Middle frontal gyrus (tissue), 1 donor: Measurements from ENCODE around the gene GRID1.

Experiments used
- DNase-seq: peaks from one replicate; pipeline ENCODE4 v3.0.0-alpha.2; 2015; ENCODE audit warnings: low spot score; ENCODE audit errors: extremely low spot score

The GRID1 gene

DNA sequence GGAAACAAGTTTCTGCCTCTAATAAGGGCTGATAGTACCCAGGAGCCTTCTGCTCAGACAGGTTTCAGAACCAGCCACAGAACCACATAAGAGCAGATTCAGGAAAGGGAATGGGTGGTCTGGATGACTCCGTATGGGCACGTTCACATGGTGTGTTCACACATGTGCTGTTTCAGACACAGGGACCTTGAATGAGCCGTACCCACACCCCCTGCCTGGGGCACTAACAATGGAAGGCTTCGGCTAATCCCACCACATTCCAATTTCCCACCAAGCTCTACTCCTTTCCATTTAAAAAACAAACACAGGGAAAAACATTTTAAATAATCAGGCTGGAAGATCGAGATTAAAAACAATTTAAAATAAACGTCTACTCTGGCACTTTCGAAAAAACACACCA is 217.3 kb downstream of the GRID1 start:
- no peak for DNase-seq

DNA sequence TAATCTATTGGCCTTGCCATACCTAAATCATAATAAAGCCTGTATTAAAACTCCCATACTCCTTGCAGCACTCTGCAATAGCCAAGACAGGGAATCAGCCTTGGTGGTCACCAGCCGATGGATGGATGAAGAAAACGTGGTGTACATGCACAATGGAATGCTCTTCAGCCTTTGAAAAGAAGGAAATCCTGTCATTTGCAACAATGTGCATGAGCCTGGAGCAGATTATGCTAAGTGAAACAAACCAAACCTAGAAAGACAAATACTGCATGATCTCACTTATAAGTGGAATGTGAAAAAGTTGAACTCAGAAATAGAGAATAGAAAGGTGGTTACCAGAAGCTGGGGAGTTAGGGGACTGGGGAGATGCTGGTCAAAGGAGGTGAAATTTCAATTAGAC is 218.5 kb downstream of the GRID1 start:
- DNase-seq, result no peak

DNA sequence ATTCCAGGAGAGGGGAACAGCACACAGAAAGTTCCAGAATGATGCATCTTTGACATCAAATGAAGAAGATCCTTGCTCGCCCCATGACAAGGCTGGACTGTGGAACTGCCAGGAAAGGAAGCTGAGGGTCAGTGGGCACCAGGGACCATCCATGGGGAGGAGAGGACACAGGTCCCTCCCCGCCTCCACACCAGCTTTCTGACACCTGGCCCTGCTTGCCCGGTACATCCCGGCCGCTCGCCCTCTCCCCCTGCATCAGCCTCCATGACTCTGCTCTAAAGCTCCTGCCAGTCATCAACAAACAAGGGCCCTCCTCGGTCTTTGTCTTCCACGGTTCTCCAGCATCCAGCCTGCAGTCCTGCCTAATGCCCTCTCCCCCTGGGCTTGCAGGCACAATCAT is 222.3 kb downstream of the GRID1 start:
- no peak for DNase-seq

DNA sequence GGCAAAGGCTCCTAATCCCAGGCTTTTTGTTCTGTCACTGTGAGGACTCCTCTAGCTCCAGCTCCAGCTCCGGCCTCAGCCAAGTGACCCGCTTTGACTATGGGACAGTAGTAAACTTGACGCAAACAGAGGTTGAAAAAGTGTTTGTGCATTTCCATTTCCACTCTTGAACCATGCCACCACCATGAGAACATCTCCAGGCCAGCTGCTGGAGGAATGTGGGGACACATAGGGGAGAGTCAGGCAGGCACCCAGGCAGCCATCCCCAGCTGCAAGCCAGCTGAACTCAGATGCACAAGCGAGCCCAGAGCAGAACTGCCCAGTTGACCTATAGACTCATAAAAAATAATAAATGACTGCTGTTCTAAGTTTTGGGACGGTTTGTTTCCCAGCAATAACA is 224.7 kb downstream of the GRID1 start:
- DNase-seq, result no peak

DNA sequence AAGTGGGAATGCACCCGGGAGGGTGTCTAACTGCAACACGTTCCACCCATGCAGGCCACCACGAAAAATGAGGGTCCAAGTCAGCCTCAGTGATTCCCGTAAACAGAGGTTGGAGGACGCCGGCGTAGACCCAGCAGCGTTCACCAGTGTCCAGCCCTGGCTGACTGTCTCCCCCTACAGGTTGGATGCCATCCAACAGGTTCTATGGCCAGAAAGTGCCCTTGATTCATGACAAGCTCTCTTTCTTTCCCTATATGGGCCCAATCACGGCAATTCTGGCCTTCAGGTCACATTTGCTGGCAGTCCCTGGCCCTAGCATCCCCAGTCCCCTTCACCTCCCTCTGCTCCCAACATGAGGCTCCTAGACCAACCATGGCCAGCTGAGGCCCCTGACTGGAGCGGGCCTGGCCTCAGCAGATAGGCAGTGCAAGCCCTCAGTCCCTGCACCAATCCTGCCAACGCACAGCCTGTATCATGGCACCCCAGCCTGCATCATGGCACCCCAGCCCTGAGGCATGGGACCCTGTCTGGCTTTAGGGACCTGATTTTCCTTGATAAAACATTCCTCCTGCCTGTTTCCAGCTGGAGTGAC is 227.4 kb downstream of the GRID1 start:
- DNase-seq, result no peak

DNA sequence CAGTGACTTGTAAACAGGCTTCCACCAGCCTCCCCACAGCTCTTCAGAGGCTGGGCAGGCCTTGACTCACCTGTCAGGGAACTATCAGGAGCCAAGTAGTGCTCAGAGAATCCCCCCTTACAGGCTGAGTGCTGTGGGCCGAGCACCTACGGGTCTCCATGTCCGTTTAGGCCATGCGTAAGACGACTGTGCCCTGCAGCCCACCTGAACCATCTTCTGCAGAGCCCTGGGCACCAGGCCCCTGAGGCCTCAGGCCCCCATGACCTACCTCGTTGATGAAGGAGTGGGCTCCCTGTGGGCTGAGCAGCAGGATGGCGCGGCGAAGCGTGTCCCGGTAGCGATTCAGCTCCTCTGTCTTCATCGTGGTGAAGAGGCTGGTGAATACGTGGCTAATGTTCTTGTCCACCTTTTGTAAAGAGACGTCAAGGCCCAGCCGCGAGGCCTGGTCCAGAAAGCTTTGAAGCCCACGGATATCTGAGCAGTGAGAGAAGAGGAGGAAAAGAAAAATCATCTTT is 228.0 kb downstream of the GRID1 start:
- no peak for DNase-seq

DNA sequence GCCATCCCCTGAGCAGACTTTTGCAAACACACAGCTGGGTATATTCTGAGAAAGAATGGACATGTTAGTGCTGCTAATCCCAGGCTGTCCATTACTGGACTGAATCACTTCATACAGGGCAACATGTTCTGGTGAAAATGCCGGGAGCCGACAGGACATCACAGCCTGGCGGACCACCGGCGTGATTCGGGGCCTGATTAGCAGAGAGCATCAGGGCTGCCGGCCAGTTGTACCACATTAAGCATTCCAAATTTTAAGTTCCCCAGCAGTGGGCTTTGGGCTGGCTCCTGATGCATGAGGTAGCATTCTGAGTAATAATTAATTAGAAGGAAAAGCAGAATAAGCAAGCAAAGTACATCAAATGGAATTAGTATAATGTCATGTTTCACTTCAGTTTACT is 229.0 kb downstream of the GRID1 start:
- DNase-seq, result no peak

DNA sequence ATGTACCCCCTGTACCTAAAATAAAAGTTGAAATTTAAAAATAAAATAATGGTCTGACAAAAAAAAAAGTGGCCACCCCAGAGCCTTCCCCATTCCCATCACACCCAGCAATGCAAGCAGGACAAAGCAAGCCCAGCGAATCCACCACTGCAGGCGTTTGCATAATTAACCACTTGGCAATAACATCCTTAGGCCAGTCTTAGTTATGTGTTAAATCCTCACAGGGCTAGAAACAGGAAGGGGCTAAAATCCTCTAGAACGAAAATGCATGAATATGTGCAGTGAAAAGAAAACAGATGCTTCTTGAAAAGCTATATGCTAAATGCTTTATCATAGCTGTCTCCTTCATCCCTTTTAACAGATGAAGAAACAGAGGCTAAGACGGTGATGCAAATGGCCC is 229.7 kb downstream of the GRID1 start:
- DNase-seq, result no peak

DNA sequence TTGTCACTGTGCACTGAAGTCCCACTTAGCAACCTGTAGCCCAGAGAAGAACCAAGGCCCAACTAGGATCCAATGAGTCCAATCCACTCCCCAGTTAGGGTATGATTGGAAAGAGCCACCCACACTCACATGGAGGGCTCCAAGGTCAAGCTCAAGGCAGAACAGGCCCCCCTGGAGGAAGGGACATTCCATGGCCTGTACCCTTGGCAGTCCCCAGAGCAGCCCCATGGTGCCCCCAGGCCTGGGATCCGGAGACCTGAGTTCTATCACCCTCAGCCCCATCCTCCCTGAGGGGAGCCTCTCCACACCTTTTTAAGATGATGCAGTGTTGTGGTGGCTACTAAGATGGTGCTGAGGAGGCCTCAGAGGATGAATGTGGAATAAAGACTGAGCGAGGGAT is 231.4 kb downstream of the GRID1 start:
- DNase-seq, result no peak

DNA sequence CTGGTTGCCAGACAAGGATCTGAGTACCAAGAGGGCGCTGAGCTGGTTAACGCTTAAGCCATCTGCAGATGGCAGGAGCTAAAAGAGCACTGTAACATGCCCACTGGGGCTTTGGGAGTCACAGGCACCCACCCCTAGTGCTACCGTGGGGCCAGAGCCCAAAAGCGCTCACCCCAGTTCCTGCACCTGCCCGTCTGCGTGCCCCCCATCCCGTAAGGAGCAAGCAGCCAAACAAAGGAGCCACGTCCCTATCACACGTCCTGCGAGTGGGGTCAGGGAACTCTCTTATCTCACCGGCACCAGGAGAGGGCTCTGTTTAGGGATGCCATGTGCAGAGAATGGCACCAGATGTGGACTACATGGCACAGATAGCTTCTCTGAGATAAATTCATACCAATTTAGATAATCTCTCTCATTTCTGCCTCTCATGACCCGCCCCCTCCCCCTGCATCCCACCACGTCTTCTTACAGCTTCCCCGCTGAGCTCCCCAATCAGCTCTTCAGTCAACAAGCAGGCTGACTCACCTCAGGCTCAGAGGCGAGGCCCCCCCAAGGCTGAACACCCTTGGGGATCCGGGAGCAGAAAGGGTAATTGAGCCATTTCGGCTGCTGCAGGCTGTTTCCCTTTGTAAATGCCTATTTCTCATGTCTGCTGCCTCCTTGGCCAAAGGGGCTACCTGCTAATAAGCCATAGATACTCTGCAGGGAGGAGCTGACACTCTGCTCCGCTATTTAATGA is 235.7 kb downstream of the GRID1 start:
- no peak for DNase-seq

DNA sequence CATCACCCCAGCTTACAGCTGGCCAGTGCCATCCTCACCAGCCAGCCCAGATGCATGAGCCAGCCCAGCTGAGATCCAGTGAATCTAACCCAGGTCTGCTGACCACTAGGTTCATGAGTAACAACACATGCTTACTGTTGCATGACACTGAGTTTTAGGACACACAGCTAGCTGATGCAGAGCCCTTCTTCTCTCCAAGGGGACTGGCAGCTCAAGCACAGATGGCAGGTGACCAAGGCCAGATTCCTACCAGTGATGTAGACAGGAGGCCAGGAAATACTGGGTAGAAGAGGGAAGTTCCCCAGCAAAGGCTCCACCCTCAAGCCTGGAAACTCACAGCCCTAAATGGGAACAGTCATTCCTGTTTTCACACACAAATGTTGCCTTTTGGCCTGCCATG is 236.6 kb downstream of the GRID1 start:
- no peak for DNase-seq

DNA sequence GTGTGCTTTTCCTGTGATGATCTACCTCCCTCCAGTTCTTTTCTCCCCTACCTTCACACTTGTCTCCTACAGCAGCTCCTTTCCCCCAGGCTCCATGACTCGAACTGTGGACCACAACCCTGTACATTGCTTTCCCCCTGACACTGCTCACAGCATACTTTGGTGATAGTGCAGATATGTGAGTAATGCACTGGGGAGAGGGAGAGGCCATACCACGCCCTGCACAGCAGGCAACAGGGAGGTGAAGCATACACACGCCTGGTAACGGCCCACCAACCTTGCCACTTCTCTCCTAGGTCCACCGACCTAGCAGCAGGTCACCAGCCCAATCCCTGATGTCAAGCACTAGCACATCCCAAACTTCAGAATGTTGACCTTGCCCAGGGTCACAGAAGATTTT is 238.2 kb downstream of the GRID1 start:
- no peak for DNase-seq

DNA sequence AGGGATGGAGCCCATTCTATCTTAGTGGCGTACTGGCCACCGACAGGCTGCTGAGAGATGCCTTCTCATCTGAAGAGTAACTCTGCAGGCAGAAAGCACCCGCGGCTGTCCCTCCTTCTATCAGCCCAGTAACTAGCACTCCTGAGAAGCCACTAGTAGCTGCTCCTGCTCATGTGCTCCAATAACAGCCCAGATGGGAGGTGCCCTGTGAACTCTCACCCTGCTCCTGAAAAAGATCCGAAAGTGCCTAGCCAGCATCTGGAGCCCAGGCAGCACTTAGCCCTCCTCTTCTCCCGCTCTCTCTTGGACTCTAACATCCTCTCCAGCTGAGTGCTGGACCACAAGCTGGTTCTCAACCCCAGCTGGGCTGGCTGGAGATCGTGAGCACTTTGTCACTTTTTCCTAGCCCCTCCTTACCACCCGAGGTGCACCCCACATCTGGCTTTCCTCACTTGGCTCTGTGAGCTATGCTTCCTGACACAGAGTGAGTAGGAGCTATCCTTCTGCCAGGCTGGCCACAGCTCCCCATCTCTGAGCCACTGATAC is 239.2 kb downstream of the GRID1 start:
- no peak for DNase-seq

DNA sequence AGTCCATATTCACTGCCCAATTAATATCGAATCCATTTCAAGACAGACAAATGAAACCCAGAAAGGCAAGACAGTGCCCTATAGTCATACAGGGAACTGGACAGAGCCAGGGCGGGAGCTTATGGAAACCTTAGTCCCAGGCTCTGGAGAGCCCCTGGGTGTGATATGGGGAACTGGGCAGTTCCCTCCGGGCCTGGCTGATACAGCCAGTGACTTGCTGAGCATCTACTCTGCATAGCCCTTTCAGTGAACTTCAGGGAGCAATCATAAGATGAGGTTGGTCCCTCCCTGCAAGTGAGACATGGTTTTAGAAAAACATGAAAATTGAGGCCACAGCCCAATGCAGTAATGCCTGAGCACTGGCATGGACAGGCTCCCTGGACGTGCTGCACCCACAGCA is 241.9 kb downstream of the GRID1 start:
- DNase-seq, result no peak

DNA sequence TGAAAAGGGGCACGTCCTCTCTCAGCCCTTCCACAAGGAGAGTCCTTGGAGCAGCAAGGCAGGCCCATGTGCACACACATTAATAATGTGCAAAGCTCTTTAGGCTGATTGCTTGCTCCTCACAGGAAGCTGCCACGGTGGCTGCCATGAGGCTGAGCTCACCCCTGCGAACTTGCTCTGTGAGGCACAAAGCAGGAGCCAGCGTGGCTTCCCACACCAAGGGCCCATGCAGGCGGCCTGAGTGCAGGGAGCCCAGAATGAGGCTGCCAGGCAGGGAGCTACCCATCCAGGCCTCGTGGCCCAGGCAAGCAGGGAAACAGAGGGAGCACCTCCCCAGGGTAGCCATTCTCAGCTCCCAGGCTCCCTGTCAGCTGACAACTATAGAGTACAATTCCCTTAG is 242.9 kb downstream of the GRID1 start:
- no peak for DNase-seq

DNA sequence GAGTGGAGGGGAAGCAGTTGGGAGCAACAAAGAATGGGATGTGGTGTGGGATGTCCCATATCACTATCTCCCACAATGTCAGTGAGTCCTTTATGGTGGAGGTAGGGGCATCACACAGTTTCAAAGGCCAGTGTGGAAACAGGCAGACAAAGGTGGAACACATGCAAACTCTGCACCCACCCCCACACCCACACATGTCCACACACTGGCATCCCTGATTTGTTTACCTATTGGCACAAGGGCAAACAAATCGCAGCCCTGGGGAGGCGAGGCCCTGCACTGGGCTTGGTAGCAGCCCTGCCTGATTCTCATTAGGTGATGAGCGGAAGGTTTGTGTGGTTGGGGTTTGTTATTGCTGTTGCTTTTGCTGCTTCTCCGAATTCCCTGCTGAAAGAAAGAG is 243.3 kb downstream of the GRID1 start:
- no peak for DNase-seq

DNA sequence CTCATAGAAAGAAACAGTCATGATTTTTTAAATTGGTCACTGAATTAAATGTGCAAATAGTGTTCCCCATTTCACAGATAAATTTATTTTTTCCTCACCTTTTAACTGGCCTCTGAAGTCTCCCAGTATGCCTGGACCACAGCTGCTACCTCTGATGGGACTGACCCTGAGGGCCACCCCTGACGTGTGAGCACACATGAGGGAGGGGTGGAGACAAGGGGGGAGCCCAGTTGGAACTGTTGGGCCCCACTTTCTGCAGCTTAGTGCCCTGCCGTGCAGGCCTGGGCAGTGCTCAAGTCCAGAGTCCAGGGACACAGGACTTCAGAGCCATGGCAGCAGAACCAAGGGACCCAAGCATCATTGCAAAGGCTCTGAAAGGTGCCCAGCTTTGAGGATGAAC is 243.9 kb downstream of the GRID1 start:
- DNase-seq, result no peak

DNA sequence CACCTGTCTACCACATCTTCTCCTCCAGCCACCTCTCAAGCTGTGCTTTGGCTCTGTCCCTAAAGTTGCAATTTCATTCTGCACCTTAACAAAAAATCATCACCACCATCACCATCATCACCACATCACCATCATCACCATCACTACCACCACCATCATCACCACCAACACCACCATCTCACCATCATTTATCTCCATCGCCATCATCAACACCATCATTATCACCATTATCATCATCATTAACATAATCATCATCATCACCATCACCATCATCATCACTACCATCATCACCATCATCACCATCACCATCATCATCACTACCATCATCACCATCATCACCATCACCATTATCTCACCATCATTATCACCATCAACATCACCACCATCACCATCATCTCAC is 245.4 kb downstream of the GRID1 start:
- no peak for DNase-seq

DNA sequence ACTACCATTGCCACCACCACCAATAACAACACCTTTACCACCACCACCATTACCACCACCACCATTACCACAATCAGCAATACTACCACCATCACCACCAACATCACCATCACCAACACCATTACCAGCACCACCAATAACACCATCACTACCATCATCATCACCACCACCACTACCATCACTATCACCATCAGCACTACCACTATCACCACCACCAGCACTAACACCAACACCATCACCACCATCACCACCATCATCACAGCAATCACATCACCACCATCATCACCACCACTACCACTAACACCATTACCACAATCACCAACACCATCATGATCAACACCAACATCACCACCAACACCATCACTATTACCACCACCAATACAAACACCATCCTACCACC is 249.5 kb downstream of the GRID1 start:
- no peak for DNase-seq

DNA sequence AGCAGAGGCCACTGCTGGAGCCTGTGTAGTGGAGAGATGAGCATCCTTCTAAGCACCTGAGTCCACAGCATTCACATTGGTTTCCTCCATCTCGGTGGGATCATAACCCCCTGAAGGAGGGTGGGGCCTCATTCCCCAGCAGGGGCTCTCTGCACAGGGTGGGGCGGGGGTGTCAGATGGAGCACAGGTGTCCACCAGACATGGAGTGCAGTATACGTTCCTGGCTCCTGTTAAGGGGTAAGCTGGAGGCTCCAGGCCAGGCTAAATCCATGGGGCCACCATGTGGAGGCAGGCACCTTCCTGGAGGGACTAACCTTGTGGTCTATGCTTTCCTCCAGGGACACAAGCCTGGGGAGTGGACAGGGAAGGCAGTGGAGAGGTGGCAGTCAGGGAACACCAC is 252.6 kb downstream of the GRID1 start:
- DNase-seq, result no peak

DNA sequence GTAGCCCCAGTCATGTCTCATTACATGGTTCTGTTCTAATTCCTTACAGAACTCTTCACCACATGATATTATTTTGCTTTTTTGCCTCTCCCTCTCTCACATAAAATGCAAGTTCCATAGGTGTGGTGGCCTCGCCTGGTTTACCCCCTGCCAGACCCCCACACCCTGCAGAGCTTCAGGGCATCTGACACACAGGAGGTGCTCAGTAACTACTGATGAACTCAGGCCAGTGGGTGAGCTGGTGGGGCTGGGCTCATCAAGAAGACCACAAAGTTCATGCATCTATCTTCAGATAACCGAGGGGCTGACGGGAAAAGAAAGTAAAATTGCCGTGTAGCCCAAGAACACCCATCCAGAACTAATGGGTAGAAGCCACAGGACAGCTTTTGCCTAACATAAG is 253.1 kb downstream of the GRID1 start:
- DNase-seq, result no peak

DNA sequence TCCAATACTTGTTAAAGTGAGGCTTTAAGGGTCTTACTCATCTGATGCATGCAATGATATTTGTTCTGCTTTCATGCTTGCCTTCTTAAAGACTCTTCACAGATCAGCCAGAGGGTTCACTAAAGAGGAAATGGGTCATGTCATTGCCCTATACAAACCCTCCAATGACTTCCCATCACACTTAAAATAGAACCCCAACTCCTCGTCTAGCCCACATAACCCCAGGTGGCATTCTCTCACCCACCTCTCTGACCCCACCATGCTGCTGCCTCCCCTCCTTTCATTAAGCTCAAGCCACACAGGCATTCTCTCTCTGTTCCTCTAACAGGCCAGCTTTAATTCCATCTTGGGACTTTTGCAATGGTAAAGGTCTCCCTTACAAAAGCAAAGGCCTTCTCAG is 253.6 kb downstream of the GRID1 start:
- DNase-seq, result no peak
